ENCODE measurements around the gene GIT1. TPM values are rescaled to one million over a fixed set of nuclear protein-coding genes. Genes with fewer than 3 reads are reported as not detected.
A peak's percentile ranks its signal among the peaks of the same experiment; 100 is the strongest.

The GIT1 gene
- total and polyA plus RNA-seq, 2 of the 13 experiments (the other 11 are each of a cell fraction or from before 2014, with no cell fraction given) = 14.2 to 30.8 TPM

GRCh38 chr17:29613352-29613837 lies 23.9 kb upstream of the GIT1 start (continued):
- 0 out of 2 replicates have a peak, but pooled peaks have one; percentile 83 for TF ChIP-seq CSRNP2 (CRISPR knock-in tag; conservative IDR thresholded peaks at IDR 0.05; ENCODE audit: low read depth)
- TF ChIP-seq FOXA3 (CRISPR knock-in tag; IDR thresholded peaks at IDR 0.05) = 0 out of 2 replicates have a peak, but pooled peaks have one; percentile 13
- no peak for TF ChIP-seq ZBTB1 (CRISPR knock-in tag; IDR thresholded peaks at IDR 0.05; ENCODE audit: borderline replicate concordance)
- peak; percentile 31; the same call in 1 of the 2 replicates for TF ChIP-seq ZNF891 (CRISPR knock-in tag; IDR thresholded peaks at IDR 0.05)
- peak; percentile 75 for TF ChIP-seq ZNF205 (CRISPR knock-in tag; IDR thresholded peaks at IDR 0.05)

- DNase-seq (ENCODE audit: low spot score) = no peak
- CTCF ChIA-PET (ENCODE audit: low intra/inter-chr PET ratio, low total read pairs) = interaction anchor here (2.3 kb wide), 1 partner anchor 33 kb away, joined by 13 read pairs; no protein-coding TSS in a partner anchor
- no TSS peak for BruUV-seq (replicated peaks)
Measured at GRCh38 chr17:29612404-29613280, 23.2 kb upstream of the GIT1 start.

More at GRCh38 chr17:29612404-29613280, 23.2 kb upstream of the GIT1 start:
- TF ChIP-seq ZBTB33 (CRISPR knock-in tag; IDR thresholded peaks at IDR 0.05) (peak; percentile 98), RXRA (CRISPR knock-in tag; IDR thresholded peaks at IDR 0.05) (0 out of 2 replicates have a peak, but pooled peaks have one; percentile 3), CBX5 (CRISPR knock-in tag; IDR thresholded peaks at IDR 0.05; ENCODE audit: borderline replicate concordance) (no peak)
- FAIRE-seq (no peak), ATAC-seq (no peak)
- 94% methylated on average over 34 of the region's 85 CpGs for WGBS (ENCODE audit: low lambda C conversion rate)
- Histone ChIP-seq H3K9ac (ENCODE audit: insufficient read depth, low read depth, low read length) (no peak overlapping the region), H3K27me3 (ENCODE audit: control insufficient read depth in 1 of 2, insufficient read depth in 2 of 2, low read length in 2 of 2) (peaks cover 4 to 39% of the 10 kb centered on the region in 2 experiments; a peak in 4 of 5 replicates), H3K9me3 (ENCODE audit: low read length) (no peaks in the 10 kb centered on the region), H3K79me2 (ENCODE audit: insufficient read depth, low read length) (no peaks in the 10 kb centered on the region), H3K27ac (ENCODE audit: extremely low read length, insufficient read depth, low read length) (no peak overlapping the region), H3K4me1 (ENCODE audit: insufficient read depth, low read length) (peaks cover 49% of the 10 kb centered on the region), H3K4me2 (ENCODE audit: low read depth, low read length) (peak overlapping the region; percentile 97), H4K20me1 (ENCODE audit: insufficient read depth, low read length) (no peaks in the 10 kb centered on the region), H2AFZ (ENCODE audit: low read length) (no peak overlapping the region), H3K36me3 (replicated peaks in 1 of 2; ENCODE audit: control insufficient read depth in 1 of 2, insufficient read depth in 2 of 2, low read length in 2 of 2) (no peaks in the 10 kb centered on the region), H3K4me3 (replicated peaks in 1 of 3; ENCODE audit: insufficient read depth in 1 of 3, low read depth in 2 of 3, low read length in 3 of 3) (peak overlapping the region in 2 of 3 experiments; percentile 43 to 75; a peak in 2 of 6 replicates)
- in situ Hi-C loops (cut with HindIII; ENCODE audit: extremely low pct_ligation_motif_present, low pct_unique_long_range_greater_than_20kb) (no loop called here), intact Hi-C loops (cut with micrococcal nuclease; ENCODE audit: unreplicated experiment) (no loop called here)
- POLR2A ChIA-PET = interaction anchor here (1.0 to 1.1 kb wide), 2 partner anchors 21 to 45 kb away, joined by 3 read pairs; no protein-coding TSS in a partner anchor
